HL-60 (cell line): ENCODE results near the gene LEPROT.

Experiments used
- CTCF ChIP-seq: IDR thresholded peaks from one replicate; pipeline ENCODE4 v1.5.1; 2011; ENCODE audit warnings: low read length, control low read depth, inconsistent platforms; ENCODE audit not compliant: insufficient read depth
- GABPA ChIP-seq: IDR thresholded peaks from 2 replicates; pipeline ENCODE4 v1.6.1; 2012; ENCODE audit warnings: low read depth

GRCh38 chr1:65387821-65388220 lies 32.6 kb upstream of the LEPROT start:
- TF ChIP-seq CTCF: no peak
- no peak for TF ChIP-seq GABPA
